Liver (tissue), 3 donors: ENCODE results near the gene MFN1.

Source experiments
- FOXA1 ChIP-seq: IDR thresholded peaks from 2 replicates; pipeline ENCODE4 v1.6.1; 2016; ENCODE audit warnings: antibody characterized with exemption
- GABPA ChIP-seq, 2 donors: IDR thresholded peaks in 1 of 2; conservative IDR thresholded peaks in 1 of 2; 2 replicates each; pipeline ENCODE4 v1.6.1; 2016; ENCODE audit warnings: antibody characterized with exemption in 2 of 2, mild to moderate bottlenecking in 1 of 2, moderate library complexity in 1 of 2
- JUND ChIP-seq, 2 donors: IDR thresholded peaks; 2 replicates each; pipeline ENCODE4 v1.6.1; 2016; ENCODE audit warnings: antibody characterized with exemption in 2 of 2
- RAD21 ChIP-seq, 2 donors: IDR thresholded peaks; 2 replicates each; pipeline ENCODE4 v1.6.1; 2016; ENCODE audit warnings: antibody characterized with exemption in 2 of 2, mild to moderate bottlenecking in 2 of 2
- RXRA ChIP-seq, 2 donors: IDR thresholded peaks; 2 replicates each; pipeline ENCODE4 v1.6.1; 2017 to 2018; ENCODE audit warnings: antibody characterized with exemption in 2 of 2, mild to moderate bottlenecking in 1 of 2
- SP1 ChIP-seq: IDR thresholded peaks from 2 replicates; pipeline ENCODE4 v1.6.1; 2018; ENCODE audit warnings: antibody characterized with exemption, mild to moderate bottlenecking
- TF ChIP-seq, protein P1 (sequence below): fragments of 150-350 bp; IDR thresholded peaks from 2 replicates; pipeline ENCODE4 v1.5.1; 2017; ENCODE audit warnings: improper control_type of control experiment, low read depth, low read length; ENCODE audit not compliant: missing input control
- TF ChIP-seq, protein P2 (sequence below): IDR thresholded peaks from 2 replicates; pipeline ENCODE4 v1.6.1; 2016; ENCODE audit warnings: antibody characterized with exemption, mild to moderate bottlenecking
- donor health status: healthy.
- donor health status: healthy.

DNA sequence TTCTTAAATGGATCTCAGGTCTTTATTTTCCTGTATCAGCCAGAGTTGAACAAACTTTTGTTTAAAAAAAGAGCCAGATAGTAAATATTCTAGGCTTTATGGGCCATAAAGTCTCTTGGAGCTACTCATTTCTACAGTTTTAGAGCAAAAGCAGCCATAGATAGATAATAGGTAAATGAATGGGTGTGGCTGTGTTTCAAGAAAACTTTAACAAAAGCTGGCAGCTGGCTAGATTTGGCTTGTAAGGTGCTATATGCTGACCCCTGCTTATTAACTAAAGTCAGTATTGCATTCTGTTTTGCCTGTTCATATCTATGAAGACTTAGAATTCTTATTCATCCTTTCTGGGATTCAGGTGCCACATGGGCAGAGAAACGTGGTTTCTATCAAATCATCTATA is 29.0 kb downstream of the MFN1 start:
- TF ChIP-seq, protein P1, sequence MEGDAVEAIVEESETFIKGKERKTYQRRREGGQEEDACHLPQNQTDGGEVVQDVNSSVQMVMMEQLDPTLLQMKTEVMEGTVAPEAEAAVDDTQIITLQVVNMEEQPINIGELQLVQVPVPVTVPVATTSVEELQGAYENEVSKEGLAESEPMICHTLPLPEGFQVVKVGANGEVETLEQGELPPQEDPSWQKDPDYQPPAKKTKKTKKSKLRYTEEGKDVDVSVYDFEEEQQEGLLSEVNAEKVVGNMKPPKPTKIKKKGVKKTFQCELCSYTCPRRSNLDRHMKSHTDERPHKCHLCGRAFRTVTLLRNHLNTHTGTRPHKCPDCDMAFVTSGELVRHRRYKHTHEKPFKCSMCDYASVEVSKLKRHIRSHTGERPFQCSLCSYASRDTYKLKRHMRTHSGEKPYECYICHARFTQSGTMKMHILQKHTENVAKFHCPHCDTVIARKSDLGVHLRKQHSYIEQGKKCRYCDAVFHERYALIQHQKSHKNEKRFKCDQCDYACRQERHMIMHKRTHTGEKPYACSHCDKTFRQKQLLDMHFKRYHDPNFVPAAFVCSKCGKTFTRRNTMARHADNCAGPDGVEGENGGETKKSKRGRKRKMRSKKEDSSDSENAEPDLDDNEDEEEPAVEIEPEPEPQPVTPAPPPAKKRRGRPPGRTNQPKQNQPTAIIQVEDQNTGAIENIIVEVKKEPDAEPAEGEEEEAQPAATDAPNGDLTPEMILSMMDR = no peak
- no peak for TF ChIP-seq RXRA (IDR thresholded peaks at IDR 0.05)
- no peak for TF ChIP-seq JUND (IDR thresholded peaks at IDR 0.05)
- no peak for TF ChIP-seq RAD21 (IDR thresholded peaks at IDR 0.05)
- no peak for TF ChIP-seq SP1
- TF ChIP-seq, protein P2, sequence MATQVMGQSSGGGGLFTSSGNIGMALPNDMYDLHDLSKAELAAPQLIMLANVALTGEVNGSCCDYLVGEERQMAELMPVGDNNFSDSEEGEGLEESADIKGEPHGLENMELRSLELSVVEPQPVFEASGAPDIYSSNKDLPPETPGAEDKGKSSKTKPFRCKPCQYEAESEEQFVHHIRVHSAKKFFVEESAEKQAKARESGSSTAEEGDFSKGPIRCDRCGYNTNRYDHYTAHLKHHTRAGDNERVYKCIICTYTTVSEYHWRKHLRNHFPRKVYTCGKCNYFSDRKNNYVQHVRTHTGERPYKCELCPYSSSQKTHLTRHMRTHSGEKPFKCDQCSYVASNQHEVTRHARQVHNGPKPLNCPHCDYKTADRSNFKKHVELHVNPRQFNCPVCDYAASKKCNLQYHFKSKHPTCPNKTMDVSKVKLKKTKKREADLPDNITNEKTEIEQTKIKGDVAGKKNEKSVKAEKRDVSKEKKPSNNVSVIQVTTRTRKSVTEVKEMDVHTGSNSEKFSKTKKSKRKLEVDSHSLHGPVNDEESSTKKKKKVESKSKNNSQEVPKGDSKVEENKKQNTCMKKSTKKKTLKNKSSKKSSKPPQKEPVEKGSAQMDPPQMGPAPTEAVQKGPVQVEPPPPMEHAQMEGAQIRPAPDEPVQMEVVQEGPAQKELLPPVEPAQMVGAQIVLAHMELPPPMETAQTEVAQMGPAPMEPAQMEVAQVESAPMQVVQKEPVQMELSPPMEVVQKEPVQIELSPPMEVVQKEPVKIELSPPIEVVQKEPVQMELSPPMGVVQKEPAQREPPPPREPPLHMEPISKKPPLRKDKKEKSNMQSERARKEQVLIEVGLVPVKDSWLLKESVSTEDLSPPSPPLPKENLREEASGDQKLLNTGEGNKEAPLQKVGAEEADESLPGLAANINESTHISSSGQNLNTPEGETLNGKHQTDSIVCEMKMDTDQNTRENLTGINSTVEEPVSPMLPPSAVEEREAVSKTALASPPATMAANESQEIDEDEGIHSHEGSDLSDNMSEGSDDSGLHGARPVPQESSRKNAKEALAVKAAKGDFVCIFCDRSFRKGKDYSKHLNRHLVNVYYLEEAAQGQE = no peak
- TF ChIP-seq FOXA1 = no peak
- no peak for TF ChIP-seq GABPA (IDR thresholded peaks at IDR 0.05 in 1 of 2, conservative IDR thresholded peaks at IDR 0.05 in 1 of 2)
